CD4-positive, alpha-beta memory T cell (primary cell): ENCODE data around the gene RIPPLY3. TPM values are rescaled to one million over a fixed set of nuclear protein-coding genes. Genes with fewer than 3 reads are reported as not detected.

ENCODE experiments used
- CTCF ChIA-PET: fragments of 350-600 bp; sonication (Branson Sonifier 250); formaldehyde crosslinking; loops from one replicate; lab custom pipeline; 2021; ENCODE audit warnings: inconsistent platforms; ENCODE audit not compliant: partially characterized antibody; lab: Charles Lee
- POLR2A ChIA-PET: fragments of 350-600 bp; sonication (Branson Sonifier 250); formaldehyde crosslinking; loops from one replicate; lab custom pipeline; 2021; ENCODE audit not compliant: partially characterized antibody; lab: Charles Lee
- DNase-seq, 5 donors: peaks; one replicate each; pipeline versions ENCODE4 v3.0.0 to v3.0.0-alpha.2; 2020 to 2022; ENCODE audit warnings: mixed read lengths in 1 of 5
- H3K27ac ChIP-seq: one replicate; pipeline ENCODE4 v1.7.0; 2013; ENCODE audit warnings: low read depth, low read length
- H3K27me3 ChIP-seq: 2 replicates; pipeline ENCODE4 v1.7.0; 2013; ENCODE audit warnings: mild to moderate bottlenecking, low read length, moderate library complexity; ENCODE audit not compliant: insufficient read depth
- H3K36me3 ChIP-seq: 2 replicates; pipeline ENCODE4 v1.7.0; 2013; ENCODE audit warnings: mild to moderate bottlenecking, low read length, moderate library complexity; ENCODE audit not compliant: insufficient read depth
- H3K4me1 ChIP-seq: 2 replicates; pipeline ENCODE4 v1.7.0; 2013; ENCODE audit warnings: mild to moderate bottlenecking, low read length, moderate library complexity; ENCODE audit not compliant: insufficient read depth
- H3K4me3 ChIP-seq, 2 donors: one replicate each; pipeline ENCODE4 v1.7.0; 2013; ENCODE audit warnings: low read length in 2 of 2, mild to moderate bottlenecking in 1 of 2
- H3K9me3 ChIP-seq, 2 donors: one replicate each; pipeline ENCODE4 v1.7.0; 2013; ENCODE audit warnings: low read length in 2 of 2, control low read depth in 1 of 2; ENCODE audit not compliant: control insufficient read depth in 1 of 2
- H3K27ac Mint-ChIP-seq, 7 donors: one replicate each; pipeline ENCODE4 v1.8.0; 2020 to 2021; ENCODE audit warnings: mixed read lengths in 7 of 7, mild to moderate bottlenecking in 6 of 7, inconsistent platforms in 3 of 7, moderate library complexity in 3 of 7
- H3K27me3 Mint-ChIP-seq, 2 donors: one replicate each; pipeline ENCODE4 v1.8.0; 2020 to 2021; ENCODE audit warnings: mixed read lengths in 2 of 2
- H3K36me3 Mint-ChIP-seq, 2 donors: one replicate each; pipeline ENCODE4 v1.8.0; 2020 to 2021; ENCODE audit warnings: mixed read lengths in 2 of 2, inconsistent platforms in 1 of 2, mild to moderate bottlenecking in 1 of 2
- H3K4me1 Mint-ChIP-seq, 4 donors: one replicate each; pipeline ENCODE4 v1.8.0; 2020 to 2021; ENCODE audit warnings: mixed read lengths in 4 of 4, mild to moderate bottlenecking in 1 of 4
- H3K4me3 Mint-ChIP-seq, 8 donors: one replicate each; pipeline ENCODE4 v1.8.0; 2020 to 2021; ENCODE audit warnings: mixed read lengths in 8 of 8, mild to moderate bottlenecking in 7 of 8, moderate library complexity in 6 of 8, inconsistent platforms in 3 of 8
- H3K9me3 Mint-ChIP-seq, 8 donors: one replicate each; pipeline ENCODE4 v1.8.0; 2020 to 2021; ENCODE audit warnings: mixed read lengths in 8 of 8, mild to moderate bottlenecking in 5 of 8, inconsistent platforms in 3 of 8, moderate library complexity in 1 of 8
- intact Hi-C: fragments of 100-400 bp; cut with micrococcal nuclease; formaldehyde crosslinking; loops from one replicate; pipeline ENCODE4 v1.15.1; 2023
- polyA plus RNA-seq, 2 donors: library from polyadenylated mRNA; unstranded; fragments of 300-500 nt; fragmentation: Illumina TruSeq; gene quantifications; one replicate each; pipeline ENCODE4 v1.2.3, GENCODE V29; 2021
- total RNA-seq, 2 experiments: library from RNA; stranded (reverse); gene quantifications; one replicate each; pipeline ENCODE4 v1.2.3, GENCODE V29; 2021

The RIPPLY3 gene
- total and polyA plus RNA-seq, 4 experiments from 2014 or later: not detected

GRCh38 chr21:37060296-37060695, 53.8 kb downstream of the RIPPLY3 start:
- H3K9me3 ChIP-seq: no peaks in the 10 kb centered on the region
- POLR2A ChIA-PET: no interaction called here

GRCh38 chr21:37061926-37062592, 55.6 kb downstream of the RIPPLY3 start:
- H3K4me1 ChIP-seq: no peaks in the 10 kb centered on the region
- peaks cover 4% of the 10 kb centered on the region for H3K36me3 ChIP-seq
- ChIA-PET POLR2A (no interaction called here), CTCF (interaction anchor here (1.0 to 1.2 kb wide), 2 partner anchors 9 to 73 kb away, joined by 3 to 5 read pairs; no protein-coding TSS in a partner anchor)
- no peaks in the 10 kb centered on the region for H3K27me3 ChIP-seq
- H3K4me3 ChIP-seq: no peak overlapping the region
- H3K36me3 Mint-ChIP-seq: peaks cover 1 to 13% of the 10 kb centered on the region in 2 donors
- H3K4me3 Mint-ChIP-seq: no peak overlapping the region
- H3K9me3 Mint-ChIP-seq: no peaks in the 10 kb centered on the region
- no peaks in the 10 kb centered on the region for H3K27me3 Mint-ChIP-seq
- no peak overlapping the region for H3K27ac Mint-ChIP-seq
- H3K27ac ChIP-seq: no peak overlapping the region
- peaks cover 0 to 3% (median 0%) of the 10 kb centered on the region in 4 donors for H3K4me1 Mint-ChIP-seq
- intact Hi-C loops: no loop called here
- no peaks in the 10 kb centered on the region for H3K9me3 ChIP-seq
- no peak for DNase-seq

More at GRCh38 chr21:37060296-37060695, 53.8 kb downstream of the RIPPLY3 start:
- Histone ChIP-seq H3K4me1 (no peaks in the 10 kb centered on the region), H3K27ac (no peak overlapping the region), H3K4me3 (no peak overlapping the region), H3K27me3 (no peaks in the 10 kb centered on the region), H3K36me3 (peaks cover under 1% of the 10 kb centered on the region)
- no peak for DNase-seq
- no peaks in the 10 kb centered on the region for H3K27me3 Mint-ChIP-seq
- no peak overlapping the region for H3K4me3 Mint-ChIP-seq
- H3K4me1 Mint-ChIP-seq: peaks cover 0 to 3% (median 0%) of the 10 kb centered on the region in 4 donors
- CTCF ChIA-PET: no interaction called here
- no peak overlapping the region for H3K27ac Mint-ChIP-seq
- peaks cover 0 to 8% of the 10 kb centered on the region in 2 donors for H3K36me3 Mint-ChIP-seq
- H3K9me3 Mint-ChIP-seq: no peaks in the 10 kb centered on the region
- intact Hi-C loops: no loop called here

GRCh38 chr21:37062593-37062935, 56.1 kb downstream of the RIPPLY3 start:
- Mint-ChIP-seq H3K27ac (no peak overlapping the region), H3K27me3 (no peaks in the 10 kb centered on the region), H3K4me3 (no peak overlapping the region), H3K4me1 (peaks cover 0 to 3% (median 0%) of the 10 kb centered on the region in 4 donors), H3K9me3 (no peaks in the 10 kb centered on the region), H3K36me3 (peaks cover 3 to 15% of the 10 kb centered on the region in 2 donors)
- Histone ChIP-seq H3K27ac (no peak overlapping the region), H3K36me3 (peaks cover 4% of the 10 kb centered on the region), H3K4me1 (no peaks in the 10 kb centered on the region), H3K9me3 (no peaks in the 10 kb centered on the region), H3K4me3 (no peak overlapping the region), H3K27me3 (no peaks in the 10 kb centered on the region)
- intact Hi-C loops: no loop called here
- ChIA-PET CTCF (interaction anchor here (1.2 kb wide), 1 partner anchor 9 kb away, joined by 3 read pairs; no protein-coding TSS in a partner anchor), POLR2A (no interaction called here)
- DNase-seq: no peak

- Histone ChIP-seq H3K27ac (no peak overlapping the region), H3K36me3 (peaks cover 4% of the 10 kb centered on the region), H3K9me3 (no peaks in the 10 kb centered on the region), H3K4me3 (no peak overlapping the region), H3K27me3 (no peaks in the 10 kb centered on the region), H3K4me1 (no peaks in the 10 kb centered on the region)
- H3K27ac Mint-ChIP-seq: no peak overlapping the region
- ChIA-PET POLR2A (no interaction called here), CTCF (no interaction called here)
- peaks cover 0 to 3% (median 0%) of the 10 kb centered on the region in 4 donors for H3K4me1 Mint-ChIP-seq
- H3K27me3 Mint-ChIP-seq: no peaks in the 10 kb centered on the region
- H3K4me3 Mint-ChIP-seq: no peak overlapping the region
- no peaks in the 10 kb centered on the region for H3K9me3 Mint-ChIP-seq
- intact Hi-C loops: no loop called here
- DNase-seq: no peak
- H3K36me3 Mint-ChIP-seq: peaks cover 5 to 18% of the 10 kb centered on the region in 2 donors
Observed at GRCh38 chr21:37063433-37063832, 56.9 kb downstream of the RIPPLY3 start.

GRCh38 chr21:37064841-37065240, 58.3 kb downstream of the RIPPLY3 start:
- POLR2A ChIA-PET: no interaction called here
- H3K27me3 Mint-ChIP-seq: no peaks in the 10 kb centered on the region

GRCh38 chr21:37065561-37066177, 59.2 kb downstream of the RIPPLY3 start:
- Mint-ChIP-seq H3K4me3 (no peak overlapping the region), H3K9me3 (no peaks in the 10 kb centered on the region), H3K27ac (peak overlapping the region in 1 of 7 donors; percentile 66), H3K36me3 (peaks cover 14 to 25% of the 10 kb centered on the region in 2 donors), H3K4me1 (peaks cover 2 to 10% (median 7%) of the 10 kb centered on the region in 4 donors), H3K27me3 (no peaks in the 10 kb centered on the region)
- Histone ChIP-seq H3K27me3 (no peaks in the 10 kb centered on the region), H3K4me1 (peaks cover 3% of the 10 kb centered on the region), H3K27ac (no peak overlapping the region), H3K4me3 (no peak overlapping the region), H3K9me3 (no peaks in the 10 kb centered on the region), H3K36me3 (peaks cover 4% of the 10 kb centered on the region)
- ChIA-PET CTCF (no interaction called here), POLR2A (no interaction called here)
- no peak for DNase-seq
- intact Hi-C loops: no loop called here

More at GRCh38 chr21:37064841-37065240, 58.3 kb downstream of the RIPPLY3 start:
- no peaks in the 10 kb centered on the region for H3K4me1 ChIP-seq
- H3K4me3 Mint-ChIP-seq: no peak overlapping the region
- peaks cover 11 to 25% of the 10 kb centered on the region in 2 donors for H3K36me3 Mint-ChIP-seq
- peak overlapping the region in 1 of 7 donors; percentile 19 for H3K27ac Mint-ChIP-seq
- H3K36me3 ChIP-seq: peaks cover 4% of the 10 kb centered on the region
- no peak overlapping the region for H3K27ac ChIP-seq
- peaks cover under 1 to 4% (median 1%) of the 10 kb centered on the region in 4 donors for H3K4me1 Mint-ChIP-seq
- H3K9me3 Mint-ChIP-seq: no peaks in the 10 kb centered on the region
- no peaks in the 10 kb centered on the region for H3K9me3 ChIP-seq
- H3K27me3 ChIP-seq: no peaks in the 10 kb centered on the region
- H3K4me3 ChIP-seq: no peak overlapping the region
- CTCF ChIA-PET: no interaction called here
- intact Hi-C loops: no loop called here
- DNase-seq: no peak
